HG03378 (cell line): ENCODE data around the gene TNNC1.

ENCODE experiments used
- ATAC-seq: cut with Tn5 transposase; IDR thresholded peaks from one replicate; pipeline ENCODE4 v1.9.1; 2021; ENCODE audit warnings: mild to moderate bottlenecking, moderate library complexity; ENCODE audit not compliant: unreplicated experiment

Gene TNNC1

DNA sequence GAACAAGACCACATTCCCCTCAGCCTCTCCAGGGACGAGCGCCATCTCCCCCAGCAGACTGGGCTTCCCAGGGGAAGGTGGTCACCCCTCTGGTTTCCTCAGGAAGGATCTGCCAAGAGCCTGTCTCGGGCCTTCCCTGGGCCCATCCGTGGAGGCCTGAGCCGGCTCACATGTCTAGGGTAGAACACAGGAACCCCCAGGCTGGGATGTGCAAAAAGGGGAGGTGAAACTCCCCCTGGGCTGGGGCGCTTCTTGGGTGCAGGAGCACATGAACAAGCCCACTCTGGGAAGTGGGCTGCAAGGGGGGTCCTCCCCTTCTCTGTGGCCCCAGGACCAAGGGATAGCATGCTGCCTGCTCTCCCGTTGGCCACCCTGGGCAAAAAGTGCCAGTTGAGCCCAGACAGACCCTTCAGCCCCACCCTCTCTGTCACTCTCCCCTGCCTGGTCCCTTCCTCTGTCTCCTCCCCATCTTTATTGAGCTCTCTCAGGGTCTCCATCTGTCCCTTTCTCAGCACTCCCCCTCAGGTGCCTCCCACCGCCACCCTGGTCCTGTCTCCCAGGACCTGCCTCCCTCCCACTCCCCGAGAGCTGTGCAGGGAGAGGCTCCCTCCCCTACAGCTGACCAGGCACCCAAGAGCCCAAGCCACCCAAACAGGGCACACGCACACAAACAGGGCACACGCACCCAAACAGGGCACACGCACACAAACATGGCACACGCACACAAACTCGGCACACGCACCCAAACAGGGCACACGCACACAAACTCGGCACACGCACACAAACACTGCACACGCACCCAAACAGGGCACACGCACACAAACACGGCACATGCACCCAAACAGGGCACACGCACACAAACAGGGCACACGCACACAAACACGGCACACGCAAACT, 9.8 kb downstream of the TNNC1 start:
- no peak for ATAC-seq

DNA sequence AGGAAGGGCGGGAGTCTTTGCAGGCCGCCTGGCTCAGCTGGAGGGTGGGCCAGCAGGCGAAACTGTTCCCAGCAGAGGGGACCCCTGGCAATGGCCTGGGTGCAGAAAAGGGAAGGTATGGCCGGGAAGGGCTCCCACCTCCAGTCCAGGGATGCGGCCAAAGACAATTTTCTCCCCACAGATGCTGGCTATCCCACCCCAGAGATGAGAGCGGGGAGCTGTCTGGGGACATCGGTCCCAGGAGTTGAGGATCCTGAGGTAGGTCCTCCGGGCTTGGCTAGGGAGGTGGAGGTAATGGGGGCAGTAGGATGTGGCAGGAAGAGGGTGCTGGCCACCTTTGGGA, 10.6 kb downstream of the TNNC1 start:
- no peak for ATAC-seq

DNA sequence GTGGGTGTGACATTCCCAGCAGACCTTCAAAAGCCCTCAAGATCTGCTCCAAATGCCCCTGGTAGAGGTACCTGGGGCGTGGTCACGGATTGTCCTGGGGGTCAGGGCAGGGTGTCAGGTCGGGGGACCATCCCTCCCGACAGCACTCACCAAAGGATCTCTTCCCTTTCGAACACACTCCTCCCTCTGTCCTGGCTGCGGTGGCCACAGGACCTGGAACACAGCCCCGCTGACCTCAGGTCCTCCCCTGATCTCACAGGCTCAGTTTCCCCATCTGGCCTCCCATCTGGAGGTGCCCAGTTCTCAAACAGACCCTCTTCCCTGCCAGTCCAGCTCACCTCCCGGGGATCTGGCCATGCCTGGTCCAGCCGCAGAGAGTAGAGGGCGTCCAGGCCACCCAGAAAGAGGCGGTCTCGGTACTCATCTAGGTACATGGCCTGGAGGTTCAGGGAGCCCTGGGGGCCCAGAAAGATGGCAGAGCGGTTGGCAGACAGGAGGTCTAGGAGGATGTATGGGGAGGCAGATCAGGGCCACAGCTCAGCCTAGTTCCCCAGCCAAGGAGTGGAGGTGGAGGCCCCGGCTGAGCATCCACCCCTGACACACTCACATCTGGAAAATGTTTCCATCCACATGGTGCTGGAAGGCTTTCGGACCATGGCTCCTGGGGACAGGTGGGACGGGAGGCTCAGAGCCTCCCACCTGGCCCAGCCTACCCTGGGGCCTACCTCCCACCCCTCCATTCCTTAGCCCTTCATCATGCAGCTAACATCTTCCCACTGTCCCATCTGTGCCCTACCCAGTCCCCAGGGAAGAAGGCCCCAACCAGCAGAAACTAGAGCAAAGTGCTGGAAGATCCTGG, 11.2 kb downstream of the TNNC1 start:
- ATAC-seq = no peak

DNA sequence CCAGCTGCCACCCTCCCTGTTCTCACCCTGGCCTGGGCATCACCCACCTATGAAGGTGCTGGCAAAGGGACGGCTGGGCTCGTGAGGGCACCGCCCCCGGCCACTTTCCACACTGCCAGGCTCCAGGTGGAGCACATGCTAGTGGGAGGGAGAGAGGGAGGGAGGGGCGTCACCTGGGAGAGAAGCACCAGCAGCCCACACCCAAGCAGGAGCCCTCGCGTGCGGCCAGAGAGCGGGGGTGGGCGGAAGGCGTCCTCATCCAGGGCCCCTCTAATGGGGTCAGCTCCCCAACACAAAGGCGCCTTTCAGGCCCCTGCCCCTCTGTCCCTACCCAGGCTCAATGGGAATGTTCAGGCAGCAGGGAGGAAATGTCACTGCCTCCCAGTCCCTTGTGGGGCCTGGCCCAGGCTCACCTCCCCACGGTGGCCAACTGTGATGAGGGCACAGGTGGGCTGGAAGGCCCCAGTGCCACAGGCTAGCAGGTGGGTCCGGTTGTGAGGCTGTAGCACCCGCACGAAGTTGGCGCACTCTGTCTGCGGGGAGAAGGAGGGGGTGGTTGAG, 12.0 kb downstream of the TNNC1 start:
- ATAC-seq = no peak

DNA sequence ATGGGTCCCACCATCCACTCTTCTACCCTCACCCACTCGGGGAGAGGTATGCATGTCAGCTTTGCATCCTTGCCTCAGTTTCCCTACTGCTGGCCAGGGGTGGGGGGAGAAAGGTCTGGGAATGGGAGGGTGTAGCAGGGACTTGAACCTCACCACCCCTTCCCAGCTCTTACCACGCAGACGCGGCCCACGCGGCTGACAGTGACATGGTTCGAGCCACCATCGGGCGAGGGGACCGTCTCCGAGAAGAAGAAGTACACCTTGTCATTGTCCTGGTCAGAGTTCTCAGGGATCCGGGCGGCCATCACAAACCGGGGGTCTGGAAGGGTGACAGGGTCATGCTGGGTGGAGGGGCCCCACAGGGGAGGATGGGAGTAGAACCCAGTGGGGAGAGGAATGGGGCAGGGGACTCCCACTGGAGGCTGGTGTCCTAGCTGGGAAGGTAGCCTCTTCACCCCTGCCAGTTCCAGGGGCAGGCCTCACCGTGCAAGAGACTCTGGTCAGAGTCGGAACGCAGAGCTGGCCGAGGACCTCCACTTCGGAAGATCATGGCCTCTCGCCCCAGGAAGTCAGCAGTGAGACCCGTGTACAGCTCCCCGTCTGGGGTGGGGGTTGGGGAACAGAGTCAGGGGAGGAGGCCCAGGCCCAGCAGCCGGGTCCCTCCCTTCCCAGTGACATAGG, 12.6 kb downstream of the TNNC1 start:
- no peak for ATAC-seq

DNA sequence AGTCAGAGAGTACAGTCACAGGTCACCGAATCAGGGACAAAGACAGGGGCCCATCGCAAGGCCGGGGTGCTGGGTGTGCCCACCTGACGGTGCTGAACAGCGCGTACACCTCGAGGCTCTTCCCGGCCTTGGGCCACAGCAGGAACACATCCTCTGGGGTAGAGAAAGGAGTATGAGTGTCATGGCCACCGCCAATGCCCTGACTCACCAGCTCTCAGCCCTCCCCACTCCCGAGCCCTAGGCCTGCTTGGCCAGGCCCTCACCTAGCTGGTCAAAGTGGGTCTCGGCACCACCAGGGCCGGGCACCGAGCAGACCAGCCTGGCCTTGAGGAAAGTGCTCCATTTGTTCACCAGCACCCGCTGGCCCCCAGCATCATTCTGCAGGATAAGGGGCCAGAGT, 13.2 kb downstream of the TNNC1 start:
- ATAC-seq = no peak

DNA sequence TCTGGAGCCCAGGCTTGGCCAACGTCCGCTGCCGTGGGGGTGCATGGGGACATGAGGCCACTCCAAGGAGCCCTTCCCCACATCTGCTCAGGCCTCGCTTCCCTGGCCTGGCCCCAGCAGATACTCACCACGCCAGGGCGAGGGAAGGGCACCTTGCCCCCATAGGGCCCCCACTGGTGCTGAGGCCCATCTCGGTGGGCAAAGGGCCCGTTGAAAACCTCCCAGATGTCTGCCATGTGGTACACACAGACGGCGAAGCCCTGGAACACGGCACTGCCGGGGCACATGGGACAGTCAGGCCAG, 13.6 kb downstream of the TNNC1 start:
- ATAC-seq = no peak

DNA sequence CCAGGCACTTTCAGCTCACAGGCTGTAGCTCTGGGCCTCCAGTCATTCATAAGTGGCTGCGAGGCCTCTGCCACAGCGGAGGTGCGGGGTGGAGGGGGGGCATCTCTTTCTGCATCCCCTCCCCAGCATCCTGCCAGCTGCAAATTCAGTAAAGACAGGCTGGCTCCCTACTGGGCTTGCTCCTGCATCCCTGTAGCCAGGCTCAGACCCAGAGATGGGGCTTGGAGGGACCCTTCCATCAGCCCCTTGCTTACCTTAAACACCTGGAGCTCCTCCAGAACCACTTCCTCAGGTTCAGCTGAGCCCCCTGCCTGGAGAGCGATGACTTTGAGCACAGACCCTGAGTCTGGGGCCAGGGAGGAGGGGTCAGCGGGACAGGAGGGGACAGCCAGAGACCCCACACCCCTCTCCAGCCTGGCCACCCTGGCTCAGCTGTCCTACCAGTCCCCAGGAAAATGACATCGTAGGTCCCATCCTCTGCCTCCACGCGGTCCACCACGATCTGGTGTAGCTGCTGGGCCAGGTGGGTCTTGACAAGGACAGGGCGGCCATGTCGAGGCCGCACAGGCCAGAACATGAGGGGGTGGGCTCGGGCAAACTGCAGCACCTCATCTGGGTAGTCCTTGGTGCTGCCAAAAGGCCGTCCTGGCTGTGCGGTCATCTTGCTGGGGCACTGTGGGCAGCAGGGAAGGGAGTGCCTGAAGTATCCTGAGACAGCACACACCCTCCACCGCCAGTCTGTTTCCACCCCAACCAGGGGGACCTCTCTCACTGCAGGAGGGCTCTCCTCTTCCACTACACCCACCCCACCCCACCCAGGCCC, 14.2 kb downstream of the TNNC1 start:
- ATAC-seq = no peak

DNA sequence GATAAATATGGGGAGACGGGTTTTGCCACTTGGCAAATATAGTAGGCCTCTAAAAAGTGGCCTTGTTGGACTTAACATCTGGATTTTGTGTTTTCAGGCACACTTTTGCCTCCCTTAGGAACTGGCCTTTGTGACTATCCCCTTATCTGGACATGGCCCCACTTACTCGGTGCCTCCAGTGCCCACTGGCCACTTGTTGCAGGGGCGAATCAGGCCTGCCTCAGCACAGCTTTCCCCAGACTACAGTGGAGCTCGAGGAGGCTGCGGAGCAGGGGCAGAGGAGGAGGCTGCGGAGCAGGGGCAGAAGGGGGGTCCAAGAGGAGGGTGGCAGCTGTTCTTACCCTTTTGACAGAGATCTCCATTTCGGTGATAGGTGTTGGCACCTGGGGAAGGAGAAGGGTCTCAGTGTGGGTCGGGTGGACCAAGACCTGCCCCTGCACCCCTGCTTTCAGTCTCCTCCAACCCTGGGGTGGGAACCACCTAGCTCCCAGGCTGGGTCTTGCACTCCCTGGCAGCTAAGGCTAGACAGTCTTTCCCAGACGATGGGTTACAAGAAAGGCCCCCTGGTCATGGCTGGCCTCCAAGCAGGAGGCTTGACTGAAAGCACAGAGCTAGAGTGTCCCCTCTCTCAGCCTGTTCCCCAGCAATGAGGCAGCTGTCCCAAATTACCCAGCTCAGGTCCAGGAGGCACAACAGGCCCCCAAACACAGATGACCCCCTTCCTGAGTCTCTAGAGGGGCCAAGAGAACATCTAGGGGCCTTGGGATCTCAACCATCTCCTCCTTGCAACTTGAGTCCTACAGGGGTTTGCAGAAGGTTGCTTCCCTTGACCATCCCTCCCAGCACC, 15.0 kb downstream of the TNNC1 start:
- no peak for ATAC-seq

DNA sequence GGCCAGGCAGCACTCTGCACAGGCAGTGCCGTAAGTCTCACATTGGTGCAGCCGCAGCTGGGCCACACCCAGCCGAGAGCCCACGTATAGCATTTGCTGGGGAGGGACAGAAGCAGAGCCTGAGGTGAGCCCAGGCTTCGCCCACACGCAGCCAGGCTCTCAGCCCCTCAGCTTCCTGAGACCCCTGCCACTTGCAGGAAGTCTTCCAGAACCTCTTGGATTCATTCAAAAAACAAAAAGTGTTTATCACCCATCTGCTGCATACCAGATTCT, 15.8 kb downstream of the TNNC1 start:
- ATAC-seq = no peak

DNA sequence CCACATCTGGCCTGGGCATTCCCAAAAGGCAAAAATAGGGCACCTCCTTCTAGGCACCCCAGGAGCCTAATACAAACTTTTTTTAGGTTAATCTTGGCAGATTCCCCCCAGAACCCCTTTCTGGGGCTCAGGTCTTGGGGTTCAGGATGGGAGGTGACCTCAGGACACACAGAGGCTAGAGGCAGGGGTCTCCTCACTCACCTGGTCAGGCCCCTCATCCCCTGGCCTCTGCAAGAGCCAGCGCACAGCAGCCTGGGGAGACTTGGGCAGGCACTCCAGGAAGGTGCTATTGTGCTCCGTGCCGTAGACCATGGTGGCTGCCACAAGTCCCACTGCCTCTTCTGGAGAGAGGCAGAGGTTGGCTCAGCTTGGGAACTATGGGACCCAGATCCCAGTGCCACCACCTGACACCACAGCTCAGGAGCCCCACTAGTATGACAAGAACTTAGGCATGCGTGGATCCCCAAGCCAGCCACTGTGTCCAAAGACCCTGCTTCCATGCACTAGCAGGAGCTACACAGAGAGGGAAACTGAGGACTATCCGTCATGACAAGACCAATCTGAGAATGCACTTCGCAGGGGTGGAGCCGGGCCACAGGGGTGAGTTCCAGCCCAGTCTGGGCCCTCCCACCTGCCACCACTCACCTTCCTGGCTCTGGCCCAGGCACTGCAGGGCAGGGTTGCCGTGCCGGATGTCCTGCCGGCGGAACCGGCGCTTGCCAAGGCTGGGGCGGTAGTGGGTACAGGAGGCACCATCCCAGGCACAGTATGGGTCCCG, 16.3 kb downstream of the TNNC1 start:
- ATAC-seq = no peak

DNA sequence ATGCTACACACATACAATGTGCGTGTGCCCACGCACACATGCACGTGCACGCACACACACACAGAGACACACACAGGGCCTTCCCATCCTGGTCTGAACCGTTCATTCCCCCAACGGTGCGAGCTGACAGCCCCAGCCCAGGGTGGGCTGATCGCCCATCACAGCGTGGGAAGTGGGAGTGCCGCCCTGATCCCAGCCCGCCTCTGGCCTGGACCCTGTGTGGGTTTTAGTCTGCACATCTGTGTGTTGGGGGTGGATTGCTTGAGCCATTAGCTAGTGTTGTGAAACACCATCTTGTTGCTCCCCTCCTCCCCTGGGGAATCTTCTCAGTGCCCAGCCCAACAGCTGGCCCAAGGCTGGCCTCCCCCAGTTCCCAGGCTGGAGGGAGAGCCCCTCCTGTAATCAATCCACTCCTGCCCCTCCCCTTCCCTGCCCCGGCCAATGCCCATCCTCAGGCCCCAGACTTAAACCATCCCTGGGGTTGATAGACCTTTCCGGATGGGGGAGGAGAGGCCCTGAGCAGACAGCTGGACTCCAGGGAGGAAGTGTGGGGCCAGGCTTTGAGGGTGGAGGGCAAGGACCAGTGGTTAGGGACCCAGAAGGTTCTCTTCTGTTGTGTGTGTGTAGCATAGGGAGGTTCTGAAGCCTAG, 17.2 kb downstream of the TNNC1 start:
- ATAC-seq = no peak

DNA sequence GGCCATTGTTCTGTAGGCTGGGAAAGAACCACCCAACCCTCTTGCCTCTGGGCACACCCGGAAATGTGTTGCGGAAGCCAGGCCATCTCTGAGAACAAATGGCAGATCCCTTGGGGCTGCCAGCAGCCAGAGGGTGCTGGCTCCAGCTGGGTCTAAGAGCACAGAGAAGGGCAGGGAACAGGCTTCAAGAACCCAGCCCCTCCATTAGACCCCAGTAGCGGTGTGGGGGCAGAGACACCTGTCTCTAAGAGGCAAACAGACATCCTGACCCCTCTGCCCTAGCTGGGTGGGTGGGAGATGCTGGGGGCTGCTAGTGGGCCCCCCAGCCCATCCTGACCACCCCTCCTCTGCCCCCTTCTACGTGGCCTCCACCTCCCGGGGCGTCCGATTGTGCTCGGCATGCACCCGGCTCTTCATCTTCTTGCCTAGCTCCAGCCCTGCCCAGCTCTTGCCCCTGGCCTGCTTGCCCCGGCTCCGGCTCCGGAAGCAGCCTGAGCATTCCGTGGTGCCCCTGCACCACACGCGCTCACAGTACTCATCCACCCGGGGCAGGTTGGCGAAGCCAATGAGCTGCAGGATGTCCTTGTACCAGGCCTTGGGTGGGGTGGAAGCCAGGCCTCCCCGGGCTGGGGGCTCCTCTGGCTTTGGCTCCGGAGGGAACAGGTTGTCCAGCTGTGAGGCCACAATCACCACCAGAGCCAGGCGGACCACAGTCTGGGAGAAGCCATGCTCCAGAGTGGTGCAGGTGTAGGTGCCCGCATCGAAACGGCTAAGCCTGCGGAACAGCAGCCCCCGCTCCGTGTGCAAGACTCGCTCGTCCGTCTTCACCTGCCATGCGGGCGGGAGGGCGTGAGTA, 18.4 kb downstream of the TNNC1 start:
- ATAC-seq = no peak

DNA sequence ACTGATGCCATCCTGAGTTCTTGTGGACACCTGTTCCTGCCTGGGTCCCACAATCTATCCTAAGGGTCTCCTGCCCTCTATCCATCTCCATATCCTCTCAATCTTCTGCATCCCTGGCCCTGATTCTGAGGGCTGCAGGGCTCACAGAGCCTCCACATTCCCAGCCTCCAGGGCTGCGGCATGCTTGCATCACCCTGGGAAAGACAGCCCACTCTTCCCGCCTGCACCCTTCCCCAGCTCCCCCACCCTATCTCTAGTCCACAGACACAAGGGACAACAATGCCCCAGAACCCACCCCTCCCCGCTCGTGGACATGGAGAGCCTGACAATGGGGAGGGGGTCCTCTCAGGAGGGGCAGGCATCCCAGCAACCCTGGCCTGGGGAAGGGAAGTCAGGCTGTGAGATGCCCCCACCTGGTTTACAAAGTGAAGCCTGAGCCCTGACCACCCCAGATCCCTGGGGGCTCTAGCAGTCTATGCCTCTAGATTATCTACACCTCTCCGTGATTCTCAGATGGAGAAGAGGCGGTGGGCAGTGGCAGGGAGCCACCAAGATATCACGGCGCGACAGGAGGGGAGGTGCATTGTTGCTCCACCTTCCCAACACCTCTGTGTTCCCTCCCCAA, 19.2 kb downstream of the TNNC1 start:
- no peak for ATAC-seq

DNA sequence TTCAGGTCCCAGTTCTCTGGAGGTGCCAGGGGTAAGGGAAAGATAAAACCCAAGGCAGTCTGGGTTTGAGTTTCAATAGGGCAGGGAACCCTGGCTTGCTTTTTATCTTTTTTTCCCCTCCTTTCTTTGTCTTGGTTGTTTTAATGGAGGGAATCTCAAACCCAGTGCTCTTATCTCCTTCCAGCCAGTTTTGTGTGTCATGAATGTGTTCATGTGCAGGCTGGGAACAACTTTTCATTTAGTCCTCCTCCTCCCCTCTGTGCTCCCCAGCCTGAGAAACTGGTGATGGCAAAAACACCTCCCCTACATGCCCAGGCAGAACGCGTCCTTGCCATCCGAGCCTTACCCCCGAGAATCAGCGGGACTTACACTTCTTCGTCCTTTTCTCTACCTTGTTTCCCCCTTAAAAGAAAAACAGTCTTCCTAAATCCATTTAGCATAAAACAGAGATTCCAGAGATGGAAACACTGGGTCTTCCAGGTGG, 19.8 kb downstream of the TNNC1 start:
- no peak for ATAC-seq

DNA sequence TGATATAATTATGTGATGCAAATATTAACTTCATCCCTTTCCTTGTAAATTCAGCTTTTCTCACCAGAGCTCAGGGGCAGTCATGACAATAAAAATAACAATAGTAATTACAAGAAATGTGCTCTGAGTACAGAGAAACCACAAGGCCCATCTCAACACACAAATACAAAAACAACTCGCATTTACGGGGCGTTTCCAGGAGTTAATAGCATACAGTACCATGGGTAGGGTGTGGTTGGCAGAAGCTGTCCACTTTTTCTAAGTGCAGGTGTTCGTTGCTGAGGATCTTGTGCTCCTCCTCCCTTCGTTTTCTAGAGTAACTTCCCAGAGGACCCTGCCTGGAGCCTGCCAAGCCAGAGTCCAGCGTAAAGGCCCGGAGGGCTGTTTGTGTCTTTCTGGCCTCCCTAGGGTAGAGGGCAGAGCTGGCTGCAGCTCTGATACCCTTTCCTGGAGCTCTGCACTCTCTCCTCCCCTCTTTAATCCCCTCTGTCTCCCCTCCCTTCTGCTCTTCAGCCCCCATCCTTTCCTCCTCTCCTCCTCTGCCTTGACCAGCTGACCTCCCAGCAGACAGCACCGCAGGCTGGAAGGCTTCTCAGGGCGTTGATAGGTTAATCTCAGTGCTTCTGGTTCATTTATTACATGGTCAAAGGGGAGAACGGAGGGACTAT, 20.4 kb downstream of the TNNC1 start:
- ATAC-seq = no peak

DNA sequence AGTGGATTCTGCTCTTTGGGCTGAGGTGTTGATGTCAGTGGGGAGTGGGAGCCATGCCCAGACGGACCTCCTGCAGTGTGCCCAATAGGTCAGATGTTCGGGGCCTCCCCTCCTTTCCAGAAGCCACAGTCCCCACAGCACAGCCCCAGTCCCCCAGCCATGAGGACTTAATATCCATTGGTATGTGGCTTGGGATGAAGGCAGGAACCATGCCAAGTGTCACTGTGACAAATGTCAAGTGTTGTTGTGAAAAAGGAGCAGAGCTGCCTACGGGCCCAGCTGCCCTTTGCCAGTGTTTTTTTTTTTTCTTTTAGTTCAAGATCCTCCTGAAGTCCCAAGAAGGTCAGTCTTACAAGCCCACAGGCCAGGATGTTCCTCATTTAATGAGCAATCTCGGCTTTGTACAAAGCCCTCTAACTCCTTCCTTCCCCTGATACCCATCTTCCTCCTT, 21.1 kb downstream of the TNNC1 start:
- ATAC-seq = no peak
